Stimulated activated CD4-positive, alpha-beta T cell treated with anti-CD3 and anti-CD28 coated beads, Interleukin-2, amount 100 ng/mL, for 24 hours (primary cell): ENCODE data around the gene FAM222A.
A peak's percentile ranks its signal among the peaks of the same experiment; 100 is the strongest.

Experiments
- DNase-seq, 2 donors: peaks; one replicate each; pipeline ENCODE4 v3.0.0-alpha.2; 2020

FAM222A gene

DNA sequence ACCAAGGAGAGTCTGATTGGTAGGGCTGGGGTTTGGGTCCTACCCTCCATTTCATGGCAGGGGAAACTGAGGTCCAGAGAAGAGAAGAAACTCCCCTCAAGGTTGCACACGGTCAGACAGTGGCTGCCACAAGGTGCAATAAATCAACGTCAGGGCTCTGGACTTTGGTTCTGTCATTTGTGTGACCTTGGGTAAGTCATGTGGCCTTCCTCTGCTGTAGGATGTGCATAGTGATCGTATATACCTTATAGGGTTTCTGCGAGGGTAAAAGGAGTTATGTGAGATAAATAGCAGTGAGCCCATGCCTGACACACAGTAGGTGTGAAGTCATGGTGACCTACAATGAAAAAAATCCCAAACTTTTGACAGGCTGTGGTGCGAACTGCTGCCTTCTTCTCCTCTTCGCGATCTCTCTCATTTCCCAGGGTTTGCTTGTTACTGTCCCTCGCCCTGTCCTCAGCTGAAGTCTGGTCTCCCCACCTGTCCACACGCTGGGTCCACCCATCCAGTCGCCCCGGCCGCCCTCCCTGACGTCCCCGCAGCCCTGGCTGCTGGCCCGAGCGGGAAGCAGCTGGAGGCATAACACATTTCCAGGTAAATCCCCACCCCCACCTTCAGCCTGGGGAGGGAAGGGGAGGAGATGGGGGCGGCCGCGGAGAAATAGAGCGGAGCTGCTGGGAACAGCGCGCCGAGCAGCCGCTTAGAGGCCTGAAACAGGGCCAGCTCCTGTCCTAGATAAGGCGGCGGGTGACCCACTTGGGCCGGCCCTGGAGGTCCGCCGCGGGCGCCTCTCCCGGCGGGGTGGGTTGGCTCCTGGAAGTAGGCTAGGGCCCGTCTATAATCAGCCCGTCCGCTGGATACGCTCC lies 1.8 kb upstream of the FAM222A start:
- no peak for DNase-seq

DNA sequence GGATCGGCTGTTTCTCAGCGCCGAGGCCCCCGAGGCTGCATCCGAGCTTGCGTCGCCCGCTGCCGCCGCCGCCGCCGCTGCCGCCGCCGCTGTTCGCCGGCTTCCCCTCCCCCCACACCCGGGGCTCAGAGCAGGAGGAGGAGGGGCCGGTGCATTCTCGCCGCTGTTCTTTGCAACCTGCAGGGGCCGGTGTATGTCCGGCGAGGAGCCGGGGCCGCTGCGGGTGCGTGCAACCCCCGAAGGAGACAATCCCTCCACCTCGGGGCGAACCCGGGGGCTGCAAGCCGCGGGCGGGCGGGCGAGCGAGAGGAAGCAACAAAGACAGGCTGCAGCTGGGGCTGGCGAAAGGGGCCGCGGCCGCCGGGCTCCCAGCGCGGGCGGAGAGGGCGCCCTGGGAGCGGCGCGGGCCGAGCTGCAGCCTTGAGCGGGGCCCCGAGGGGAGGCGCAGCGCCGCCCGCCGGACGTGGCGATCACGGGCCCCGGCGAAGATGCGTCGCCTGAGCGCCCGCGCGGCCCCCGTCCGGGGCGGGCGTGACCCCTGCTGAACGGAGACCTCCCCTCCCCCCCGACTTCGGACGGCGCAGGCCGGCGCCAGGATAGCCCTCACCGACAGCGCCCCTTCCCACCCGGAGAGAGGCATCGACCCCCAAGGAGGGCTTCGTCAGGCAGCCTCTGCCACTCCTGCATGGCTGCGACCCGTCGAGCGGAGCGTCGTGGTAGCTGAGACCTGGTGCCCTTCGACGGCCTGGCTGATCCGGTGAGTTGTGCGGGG lies 702 bp downstream of the FAM222A start:
- peak; percentile 66 to 67 for DNase-seq

DNA sequence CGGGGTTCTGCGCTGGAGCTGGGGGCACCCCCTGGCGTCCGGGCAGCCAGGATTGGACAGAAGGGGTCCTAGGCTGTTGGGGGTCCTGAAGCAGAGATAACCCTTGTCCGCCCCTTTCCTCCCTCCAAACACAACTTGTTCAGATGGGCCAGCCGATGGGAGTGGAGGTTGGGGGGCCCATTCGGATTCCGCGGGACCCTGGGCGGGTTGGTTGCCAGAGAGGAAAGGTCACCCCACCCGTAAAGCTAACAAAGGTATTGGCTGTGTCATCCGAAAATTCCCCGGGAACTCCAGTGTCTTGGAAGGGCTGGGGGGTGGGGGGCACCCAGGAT lies 1.3 kb downstream of the FAM222A start:
- no peak for DNase-seq

DNA sequence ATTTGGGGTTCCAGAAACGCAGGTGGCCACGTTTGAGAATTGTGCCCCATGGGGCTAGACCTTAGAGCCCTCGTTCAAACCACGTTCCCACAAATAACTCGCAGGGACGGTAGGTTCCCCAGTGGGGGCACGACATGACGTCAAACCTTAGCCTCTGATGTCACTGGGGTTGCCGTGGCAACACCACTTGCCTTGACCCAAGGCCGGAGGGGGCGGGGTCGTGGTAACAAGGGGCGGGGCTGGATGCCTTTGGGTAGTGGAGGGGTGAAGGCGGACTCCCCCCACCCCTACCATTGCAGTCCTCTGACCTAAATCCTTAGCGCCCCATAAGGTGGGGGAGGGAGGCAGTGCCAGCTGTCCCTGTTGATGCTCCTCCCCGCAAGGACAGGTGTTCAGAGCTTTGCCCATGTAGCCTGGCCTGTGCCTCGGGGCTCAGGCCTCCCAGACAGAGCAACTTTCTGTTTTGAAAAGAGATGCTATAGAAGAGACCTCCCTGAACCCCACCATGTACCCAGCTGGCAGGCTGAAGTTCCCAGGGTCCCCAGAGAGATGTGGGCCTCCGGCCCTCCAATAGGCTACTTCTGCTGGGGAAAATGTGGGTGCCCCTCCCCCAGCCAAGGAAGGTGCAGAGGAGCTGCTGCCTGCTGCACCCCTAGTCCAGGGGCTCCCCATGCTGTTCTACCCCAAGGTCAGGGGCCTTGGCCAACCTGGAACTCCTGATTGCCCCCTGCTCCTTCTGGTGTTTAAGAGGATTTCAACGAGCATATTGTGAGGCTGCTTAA lies 1.9 kb downstream of the FAM222A start:
- no peak for DNase-seq

DNA sequence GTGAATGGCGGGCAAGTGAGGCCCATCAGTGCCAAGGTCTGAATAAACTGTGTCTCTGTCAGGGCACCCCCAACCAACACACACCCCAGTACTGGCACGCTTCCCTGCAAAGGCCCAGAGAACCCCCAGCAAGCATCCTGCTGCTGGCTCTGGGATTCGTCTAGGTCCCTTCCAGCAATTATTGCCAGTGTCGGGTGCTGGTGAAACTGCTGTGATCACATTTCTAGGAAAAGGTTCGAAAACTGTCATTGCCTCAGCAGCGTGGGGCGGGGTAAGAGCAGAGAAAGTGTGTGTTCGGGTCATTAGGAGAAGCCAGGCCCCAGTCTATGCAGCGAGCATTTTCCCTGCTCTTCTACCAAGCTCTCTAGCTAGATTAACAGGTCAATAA lies 2.5 kb downstream of the FAM222A start:
- no peak for DNase-seq

DNA sequence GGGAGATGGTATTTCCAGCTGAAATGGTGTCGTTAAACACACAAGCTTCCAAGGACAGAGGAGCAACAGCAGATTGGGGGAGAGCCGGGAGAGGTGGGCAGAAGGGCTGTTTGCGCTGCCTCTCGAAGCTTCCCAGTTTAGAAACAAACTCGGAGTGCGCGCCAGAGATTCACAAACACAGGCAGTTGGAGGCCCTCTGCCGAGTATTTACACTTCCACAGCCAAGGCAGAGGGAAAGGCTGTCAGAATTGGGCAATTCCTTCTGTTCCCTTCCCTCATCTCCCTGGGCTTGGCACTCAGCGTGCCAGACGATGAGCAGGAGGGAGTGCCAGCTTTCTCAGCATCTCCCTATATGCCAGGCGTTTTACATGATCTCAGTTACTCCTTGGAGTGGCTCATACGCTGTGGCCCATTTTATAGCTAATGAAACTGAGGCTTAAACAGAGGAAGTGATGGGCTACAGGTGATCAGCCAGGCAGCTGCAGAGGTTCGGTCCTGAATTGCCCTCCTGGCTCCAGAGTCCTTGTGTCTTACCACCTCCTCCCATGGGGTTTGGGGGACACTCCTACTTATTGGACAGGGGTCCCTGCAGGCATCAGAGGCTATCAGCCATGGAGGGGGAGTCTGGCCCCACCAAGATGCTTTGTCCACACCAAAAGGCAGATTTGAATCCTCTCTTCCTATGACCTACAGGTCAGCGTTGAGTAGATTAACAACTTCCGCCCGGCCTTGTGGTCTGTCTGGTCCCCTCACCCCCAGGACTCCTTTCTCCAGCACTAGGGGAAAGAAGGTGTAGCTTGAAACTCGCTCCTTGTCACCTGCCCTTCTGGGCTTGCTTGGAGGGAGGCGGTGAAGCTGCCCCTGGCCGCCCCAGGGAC lies 3.1 kb downstream of the FAM222A start:
- no peak for DNase-seq

DNA sequence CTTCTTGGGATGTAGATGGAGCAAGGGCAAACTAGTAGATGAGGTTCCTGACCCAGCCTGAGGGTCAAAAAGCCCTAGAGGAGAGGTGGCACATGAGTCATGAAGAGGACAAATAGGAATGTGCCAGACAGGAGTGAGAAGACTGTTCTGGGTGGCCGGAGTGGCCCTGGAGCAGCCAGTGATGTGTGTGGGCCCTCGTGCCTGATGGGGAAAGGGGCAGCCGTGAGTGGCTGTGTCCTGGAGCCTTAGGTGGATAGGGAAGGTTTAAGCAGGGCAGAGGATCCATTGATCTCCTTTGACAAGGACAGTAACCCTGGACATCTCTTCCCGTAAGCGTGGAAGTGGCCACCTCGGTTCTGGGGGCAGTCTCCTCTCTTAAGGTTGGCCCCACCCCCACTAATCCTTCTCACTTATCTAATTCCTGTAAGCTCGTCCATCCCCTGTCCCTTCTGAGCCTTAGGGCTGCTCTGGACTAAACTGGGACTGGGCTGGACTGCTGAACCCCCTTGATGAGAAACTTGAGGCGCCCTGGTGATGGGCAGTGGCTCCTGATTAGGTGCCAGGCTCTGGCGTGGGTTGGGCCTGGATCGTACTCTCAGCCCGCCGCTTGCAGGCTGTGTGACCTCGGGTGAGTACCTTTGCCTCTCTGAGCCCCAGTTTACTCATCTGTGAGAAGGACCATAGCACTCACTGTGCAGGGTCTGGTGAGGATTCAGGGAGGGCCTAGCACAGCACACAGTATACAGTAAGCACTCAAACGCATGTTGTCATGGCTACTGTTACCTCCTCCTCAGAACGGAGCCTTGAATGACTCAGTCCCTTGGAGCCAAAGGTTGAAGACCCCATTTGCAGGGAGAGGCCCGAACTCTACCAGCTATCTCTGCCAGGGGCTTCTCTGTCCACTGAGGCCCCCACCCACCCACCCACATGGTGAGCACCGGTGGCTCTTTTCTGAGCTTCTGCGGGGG lies 4.0 kb downstream of the FAM222A start:
- DNase-seq, result no peak

DNA sequence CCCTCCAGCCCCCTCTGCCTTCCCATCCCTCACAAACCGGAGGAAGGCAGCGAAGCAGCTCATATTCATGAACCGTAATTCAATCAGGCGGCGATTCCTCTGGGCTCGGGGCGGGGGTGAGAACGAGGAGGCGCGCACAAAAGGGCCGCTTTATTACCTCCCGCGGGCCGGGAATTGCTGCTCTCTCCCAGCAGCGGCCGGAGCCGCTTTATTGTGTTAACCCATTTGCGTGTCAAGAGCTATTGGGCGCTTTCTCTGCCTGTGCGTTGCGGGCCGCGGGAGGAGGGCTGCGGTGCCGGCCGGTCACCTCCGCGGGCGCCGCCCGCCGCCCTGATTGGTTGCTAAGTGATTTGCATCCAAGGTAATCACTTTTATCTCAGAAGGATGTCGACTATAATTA lies 4.8 kb downstream of the FAM222A start:
- DNase-seq, result no peak

DNA sequence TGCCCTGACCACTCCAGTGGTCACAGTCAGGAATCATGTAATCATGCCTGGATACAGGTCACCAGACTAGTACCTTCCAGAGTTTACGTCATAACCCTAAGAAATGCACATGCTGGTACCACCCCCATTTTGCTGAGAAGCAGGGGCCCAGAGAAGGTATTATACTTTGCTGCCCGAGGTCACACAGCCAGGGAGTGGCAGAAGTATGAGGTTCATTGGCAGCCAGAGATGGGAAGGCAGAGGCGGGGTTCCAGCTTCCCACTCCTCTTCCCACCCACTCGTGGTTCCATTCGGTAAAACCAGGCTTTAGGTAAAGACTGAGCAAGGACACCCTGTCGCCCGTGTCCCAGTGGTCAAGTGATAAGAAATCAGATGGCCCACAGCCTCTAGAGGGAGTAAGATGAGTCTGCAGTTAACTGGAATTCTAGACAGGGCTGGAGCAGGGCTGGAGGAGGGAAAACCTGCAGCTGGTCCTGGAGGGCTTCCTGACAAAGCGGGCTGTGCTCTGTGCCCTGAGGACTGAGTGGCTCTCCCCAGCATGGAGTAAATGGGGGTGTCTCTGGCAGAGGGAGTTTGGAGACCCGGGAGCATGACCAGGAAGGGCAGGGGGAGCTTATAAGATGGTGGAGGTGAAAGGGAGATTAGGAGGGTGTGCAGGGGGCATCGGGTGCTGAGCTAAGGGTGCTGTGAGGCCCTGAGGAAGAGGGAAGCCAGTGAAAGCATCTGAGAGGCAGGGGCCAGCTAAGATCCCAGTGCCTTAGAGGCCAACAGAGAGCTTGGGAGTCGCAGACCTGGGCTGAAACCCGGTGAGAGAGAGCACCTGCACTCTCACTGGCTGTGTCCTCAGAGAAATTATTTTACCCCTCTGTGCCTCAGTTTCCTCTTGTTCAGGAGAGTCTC lies 5.7 kb downstream of the FAM222A start:
- no peak for DNase-seq

DNA sequence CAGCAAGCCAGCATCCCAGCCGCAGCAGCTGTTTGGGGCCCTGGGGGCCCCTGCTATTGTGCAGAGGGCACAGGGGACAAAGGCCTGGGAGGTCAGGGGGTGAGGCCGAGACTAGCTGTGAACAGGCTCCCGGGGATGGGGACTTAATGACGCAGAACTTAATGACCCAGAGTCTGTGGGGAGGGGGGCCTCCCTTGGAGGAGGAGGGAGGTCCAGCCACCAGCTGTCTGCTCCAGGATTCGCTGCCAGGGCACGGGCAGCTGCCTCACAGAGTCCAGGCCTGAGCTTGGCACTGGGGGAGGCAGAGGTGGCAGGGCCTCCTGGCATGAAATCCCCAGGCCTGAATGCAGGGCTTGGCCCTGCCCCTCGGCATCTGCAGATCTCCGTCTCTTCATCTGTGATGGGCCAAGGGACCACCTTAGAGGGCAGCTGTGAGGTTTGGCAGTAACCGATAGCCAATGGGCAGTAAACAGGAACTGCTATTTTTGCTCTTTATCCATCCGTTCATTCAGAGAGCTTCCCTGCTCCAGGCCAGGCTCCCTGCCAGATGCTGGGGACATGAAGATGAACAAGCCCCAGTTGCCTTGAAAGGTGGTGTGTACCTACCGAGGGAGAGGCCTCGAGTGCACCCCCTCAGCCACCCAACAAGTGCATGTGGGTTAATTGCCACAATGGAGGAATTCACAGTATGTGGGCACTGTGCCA lies 6.7 kb downstream of the FAM222A start:
- no peak for DNase-seq

DNA sequence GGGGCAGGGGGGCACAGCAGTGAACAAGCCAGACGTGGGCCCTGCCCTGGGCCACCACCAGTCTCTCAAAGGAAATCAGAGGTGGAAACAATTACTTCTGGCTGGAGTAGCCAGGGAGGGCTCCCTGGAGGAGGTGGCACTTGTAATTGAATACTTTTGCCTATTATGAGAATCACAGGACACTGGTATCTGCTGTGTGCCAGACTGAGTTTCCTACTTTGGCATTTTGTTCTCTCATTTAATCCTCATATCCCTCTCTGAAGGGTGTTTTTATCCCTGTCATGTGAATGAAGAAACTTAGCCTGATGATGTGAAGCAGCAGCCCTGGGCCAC lies 7.2 kb downstream of the FAM222A start:
- DNase-seq, result no peak

DNA sequence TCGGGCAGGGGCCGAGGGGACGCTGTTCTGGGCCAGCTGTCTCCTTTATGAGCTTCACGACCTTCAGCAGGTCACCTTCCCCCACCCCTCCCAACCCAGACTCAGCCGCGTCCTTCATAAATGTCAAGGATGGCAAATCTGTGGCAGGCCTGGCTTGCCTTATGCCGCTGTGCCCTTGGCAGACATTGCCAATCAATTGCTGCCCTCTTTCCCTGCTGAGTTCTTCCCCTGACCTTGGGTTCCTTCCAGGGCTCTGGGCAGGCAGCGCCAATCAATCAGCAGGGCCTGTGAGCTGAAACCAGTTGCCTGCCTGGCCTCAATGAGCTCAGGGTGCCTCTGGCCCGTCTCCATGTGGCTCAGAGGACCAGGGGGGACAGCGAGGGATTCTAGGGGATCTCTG lies 7.7 kb downstream of the FAM222A start:
- DNase-seq, result no peak

DNA sequence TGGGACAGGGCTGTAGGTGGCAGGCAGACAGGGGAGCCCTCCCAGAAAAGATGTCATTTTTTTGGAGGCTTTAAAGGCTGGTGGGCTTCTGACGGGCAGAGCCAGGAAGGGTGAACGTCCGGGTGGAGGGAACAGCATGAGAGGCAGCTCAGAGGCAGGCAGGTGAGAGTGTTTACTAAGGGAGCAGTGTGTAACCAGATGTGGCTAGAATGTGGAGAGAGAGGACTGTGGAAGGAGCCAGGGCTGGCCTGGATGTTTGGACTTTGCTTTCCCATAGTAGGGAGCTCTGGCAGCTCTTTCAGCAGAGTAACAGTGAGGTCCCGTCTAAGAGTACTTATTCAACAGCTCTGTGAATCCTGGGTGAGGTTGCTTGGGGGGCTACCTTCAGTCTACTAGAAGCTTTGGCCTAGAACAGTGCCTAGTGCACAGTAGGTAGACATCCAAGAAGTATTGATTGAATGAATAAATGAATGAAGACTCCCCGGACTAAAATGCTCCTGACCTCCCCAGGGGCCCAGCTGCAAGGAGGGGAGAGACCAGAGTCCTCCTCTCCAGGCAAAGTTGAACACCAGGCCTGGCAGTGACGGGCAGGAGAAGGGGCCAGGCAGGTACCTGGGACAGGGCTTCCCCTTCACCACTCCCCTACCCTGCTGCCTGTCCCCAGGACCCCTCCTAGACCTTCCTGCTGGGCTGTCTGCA lies 8.5 kb downstream of the FAM222A start:
- DNase-seq, result no peak

DNA sequence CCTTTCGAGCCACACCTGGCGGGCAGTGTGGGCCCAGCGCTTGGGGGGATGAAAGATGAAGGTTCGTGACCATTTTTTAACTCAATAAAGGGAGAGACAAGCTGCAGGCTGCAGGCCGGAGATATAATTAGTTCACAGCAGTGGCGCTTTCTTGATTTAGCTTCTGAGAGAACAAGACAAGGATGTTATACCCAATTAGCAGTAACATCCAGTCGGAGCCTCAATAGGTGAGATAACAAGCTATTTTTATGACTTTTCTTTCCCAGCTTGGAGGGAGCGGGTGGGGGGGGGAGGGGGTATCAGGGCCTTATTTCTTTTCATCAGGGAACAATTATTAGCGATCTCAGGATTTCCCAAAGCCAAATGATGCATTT lies 9.1 kb downstream of the FAM222A start:
- no peak for DNase-seq

DNA sequence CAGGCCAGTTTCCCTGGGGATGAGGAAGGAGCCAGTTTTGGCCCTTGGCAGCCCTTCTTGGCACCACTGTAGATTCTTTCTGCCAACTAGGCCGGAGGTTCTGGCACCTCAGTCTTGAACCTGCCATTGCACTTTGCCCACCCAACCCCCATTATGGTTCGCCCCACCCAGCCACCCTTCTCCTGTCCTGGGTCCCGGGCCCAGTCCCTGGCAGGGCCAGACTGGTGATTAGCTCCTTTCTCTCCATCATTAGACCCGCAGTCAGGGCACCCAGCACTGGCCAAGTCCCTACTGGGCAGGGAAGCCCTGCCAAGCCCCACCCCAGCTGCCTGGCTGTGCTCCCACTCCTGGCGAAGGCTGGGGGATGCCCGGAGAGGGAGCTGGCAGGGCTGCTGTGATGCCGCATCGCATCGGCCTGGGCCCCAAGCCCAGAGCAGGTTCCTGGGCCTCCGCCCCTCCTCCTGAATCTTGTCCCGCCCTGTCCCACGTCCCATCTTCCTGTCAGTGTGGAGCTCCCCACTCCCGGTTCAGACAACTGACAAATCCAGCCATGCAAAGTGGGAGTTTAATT lies 9.8 kb downstream of the FAM222A start:
- no peak for DNase-seq

DNA sequence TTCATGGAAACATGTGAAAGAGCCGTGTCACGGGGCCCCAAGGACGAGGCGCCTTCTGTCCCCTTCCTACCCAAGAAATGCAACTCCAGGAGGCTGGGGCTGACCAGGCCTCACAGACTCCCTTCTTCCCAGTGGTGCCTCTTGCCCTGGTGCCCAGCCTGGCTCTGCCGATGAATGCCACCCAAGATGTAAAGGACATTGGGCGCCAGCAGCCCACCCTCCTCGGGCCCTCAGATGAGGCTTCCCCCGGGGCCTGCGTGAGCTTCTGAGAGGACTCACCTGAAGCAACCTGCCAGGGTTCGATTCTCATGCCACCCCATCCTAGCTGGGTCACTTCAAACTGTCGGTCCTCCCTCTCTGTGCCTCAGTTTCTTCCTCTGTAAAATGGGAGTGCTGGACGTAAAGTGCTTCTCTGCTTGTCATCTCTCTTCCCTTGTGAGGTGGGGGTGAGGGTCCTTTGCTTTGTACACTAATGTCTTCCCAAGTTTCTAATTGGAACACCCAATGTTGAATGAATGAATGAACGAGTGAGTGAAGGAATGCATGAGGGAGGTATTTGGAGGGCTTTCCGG lies 10.8 kb downstream of the FAM222A start:
- no peak for DNase-seq

DNA sequence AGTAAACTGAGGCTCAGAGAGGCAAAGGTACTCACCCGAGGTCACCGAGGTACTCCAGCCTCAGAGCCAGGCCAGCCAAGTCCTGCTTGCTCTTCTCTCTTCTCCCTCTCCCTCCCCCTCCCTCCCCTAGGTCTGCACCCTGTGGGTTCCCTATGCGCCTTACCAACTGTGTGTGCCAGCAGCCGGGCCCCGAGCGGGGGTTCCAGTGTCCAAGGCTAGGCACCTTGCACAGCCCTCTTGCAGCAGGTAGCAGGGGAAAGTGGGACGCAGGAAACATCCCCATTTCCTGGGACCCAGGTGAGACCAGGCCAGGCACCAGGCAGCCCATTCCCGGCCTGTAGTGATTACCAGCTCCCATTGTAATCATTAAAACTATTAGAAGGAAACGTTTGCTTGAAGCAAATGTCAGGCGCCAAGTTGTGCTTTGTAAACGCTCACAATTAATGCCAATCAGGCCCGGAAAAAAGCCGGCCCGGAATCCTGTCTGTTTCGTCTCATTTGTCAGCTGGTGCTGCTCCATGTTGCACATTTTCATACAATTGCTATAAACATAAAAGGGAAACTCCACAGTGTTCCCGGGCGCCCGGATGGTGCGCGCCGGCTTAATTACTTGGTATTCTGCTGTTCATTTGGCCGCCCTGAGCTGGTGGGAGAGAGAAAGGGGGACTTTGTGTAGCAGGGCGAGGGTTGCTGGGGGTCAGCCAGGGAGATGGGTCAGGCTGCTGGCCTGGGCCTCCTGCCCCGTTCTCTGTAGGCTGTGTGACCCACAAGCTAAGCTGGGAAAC lies 11.9 kb downstream of the FAM222A start:
- no peak for DNase-seq

DNA sequence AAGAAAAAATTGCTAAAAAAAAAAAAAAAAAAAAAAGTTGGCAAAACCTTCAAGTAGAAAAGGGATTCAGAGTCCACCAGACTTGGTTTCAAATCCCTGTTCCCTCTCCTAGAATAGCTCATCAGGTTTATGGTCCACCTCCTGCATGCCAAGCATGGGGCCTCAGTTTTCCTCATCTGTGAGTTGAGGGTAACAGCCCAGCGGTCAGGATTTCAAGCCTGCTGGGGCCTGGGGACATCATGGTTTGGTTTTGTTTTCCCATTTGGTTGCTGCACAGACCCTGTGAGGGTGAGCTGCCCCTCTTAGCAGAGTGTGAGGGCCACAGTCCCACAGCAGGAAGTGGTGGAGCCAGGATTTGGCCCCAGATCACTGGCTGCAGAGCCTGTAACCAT lies 12.5 kb downstream of the FAM222A start:
- no peak for DNase-seq
